Neural crest cell (in vitro differentiated cells): ENCODE data around the gene AP3M1. TPM values are rescaled to one million over a fixed set of nuclear protein-coding genes. Genes with fewer than 3 reads are reported as not detected.

Experiments used
- DNase-seq: peaks from one replicate; pipeline ENCODE4 v3.0.0; 2021; ENCODE audit warnings: low read depth, mixed read lengths, low spot score
- H3K27ac Mint-ChIP-seq: one replicate; pipeline ENCODE4 v1.8.0; 2021; ENCODE audit warnings: mild to moderate bottlenecking, mixed read lengths; ENCODE audit not compliant: unreplicated experiment
- H3K27me3 Mint-ChIP-seq: 2 replicates; pipeline ENCODE4 v1.8.0; 2021; ENCODE audit warnings: low read depth, mild to moderate bottlenecking, mixed read lengths
- H3K36me3 Mint-ChIP-seq: 2 replicates; pipeline ENCODE4 v1.8.0; 2021; ENCODE audit warnings: low read depth, mild to moderate bottlenecking, mixed read lengths
- H3K4me1 Mint-ChIP-seq: 2 replicates; pipeline ENCODE4 v1.8.0; 2021; ENCODE audit warnings: mixed read lengths
- H3K4me3 Mint-ChIP-seq: one replicate; pipeline ENCODE4 v1.8.0; 2021; ENCODE audit warnings: mild to moderate bottlenecking, mixed read lengths
- H3K9me3 Mint-ChIP-seq: 2 replicates; pipeline ENCODE4 v1.8.0; 2021; ENCODE audit warnings: mixed read lengths
- CTCF ChIP-seq: fragments of 200-600 bp; sonication (generic); conservative IDR thresholded peaks from 2 replicates; pipeline ENCODE4 v1.5.0; 2021; ENCODE audit warnings: antibody characterized with exemption, mild to moderate bottlenecking
- total RNA-seq: library from RNA; stranded (reverse); gene quantifications from 2 replicates; pipeline ENCODE4 v1.2.1, GENCODE V29; 2021

Gene AP3M1
- total RNA-seq, 1 donor from 2014 or later = 69.5 TPM

GRCh38 chr10:74093530-74094164 lies 57.0 kb downstream of the AP3M1 start:
- Mint-ChIP-seq H3K27me3 (no peaks in the 10 kb centered on the region), H3K9me3 (no peaks in the 10 kb centered on the region), H3K36me3 (peaks cover 17% of the 10 kb centered on the region), H3K27ac (no peak overlapping the region), H3K4me1 (no peaks in the 10 kb centered on the region), H3K4me3 (no peak overlapping the region)
- no peak for DNase-seq
- TF ChIP-seq CTCF = no peak

DNA sequence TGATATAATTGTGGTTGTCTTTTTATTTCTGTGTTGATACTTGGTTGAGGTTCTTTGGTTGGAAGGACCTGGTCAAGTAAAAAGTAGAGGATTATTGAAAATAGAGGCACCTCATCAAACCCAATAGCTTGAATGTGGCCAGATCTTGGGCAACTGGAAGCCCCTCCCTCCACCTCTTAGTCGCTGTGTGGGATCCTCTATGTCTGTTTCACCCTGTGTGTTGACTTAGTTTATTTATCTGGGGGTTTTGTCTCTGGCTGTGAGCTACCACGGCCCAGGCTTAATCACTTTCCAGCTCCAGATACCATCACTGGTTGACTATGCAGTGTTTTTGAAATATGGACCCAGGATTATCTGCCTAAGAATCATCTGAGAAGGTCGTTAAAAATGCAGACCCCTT lies 58.3 kb downstream of the AP3M1 start:
- H3K36me3 Mint-ChIP-seq = peaks cover 13% of the 10 kb centered on the region
- H3K27me3 Mint-ChIP-seq = no peaks in the 10 kb centered on the region
- TF ChIP-seq CTCF = no peak
- H3K9me3 Mint-ChIP-seq = no peaks in the 10 kb centered on the region
- no peak overlapping the region for H3K27ac Mint-ChIP-seq
- DNase-seq = no peak
- no peaks in the 10 kb centered on the region for H3K4me1 Mint-ChIP-seq
- H3K4me3 Mint-ChIP-seq = no peak overlapping the region

DNA sequence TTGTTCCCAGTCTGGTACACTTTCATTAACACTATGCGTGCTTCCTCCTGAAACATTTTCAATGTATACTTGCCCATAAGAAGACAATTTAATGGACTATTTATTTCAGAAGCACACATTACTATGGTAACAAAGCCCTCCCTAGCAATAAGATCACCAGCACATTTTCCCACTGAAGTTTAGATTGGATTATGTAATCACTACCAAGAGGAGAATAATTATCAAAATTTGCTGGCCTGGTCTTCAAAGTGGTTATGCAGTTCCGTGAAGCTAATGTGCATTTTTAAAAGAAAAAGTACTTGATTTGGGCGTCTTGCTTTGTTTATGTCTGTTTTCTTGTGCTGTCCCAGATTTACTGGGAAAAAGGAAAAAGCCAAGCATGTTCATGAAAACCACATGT lies 61.9 kb downstream of the AP3M1 start:
- Mint-ChIP-seq H3K27ac (no peak overlapping the region), H3K27me3 (no peaks in the 10 kb centered on the region), H3K4me3 (no peak overlapping the region), H3K9me3 (no peaks in the 10 kb centered on the region), H3K4me1 (peaks cover 4% of the 10 kb centered on the region), H3K36me3 (no peaks in the 10 kb centered on the region)
- TF ChIP-seq CTCF = no peak
- DNase-seq = no peak

GRCh38 chr10:74086317-74086716 lies 64.3 kb downstream of the AP3M1 start:
- Mint-ChIP-seq H3K4me1 (peaks cover 4% of the 10 kb centered on the region), H3K4me3 (no peak overlapping the region), H3K27ac (no peak overlapping the region), H3K9me3 (no peaks in the 10 kb centered on the region), H3K36me3 (no peaks in the 10 kb centered on the region), H3K27me3 (no peaks in the 10 kb centered on the region)
- no peak for DNase-seq
- TF ChIP-seq CTCF = no peak

- no peak overlapping the region for H3K4me3 Mint-ChIP-seq
- H3K4me1 Mint-ChIP-seq = peaks cover 5% of the 10 kb centered on the region
- no peaks in the 10 kb centered on the region for H3K36me3 Mint-ChIP-seq
Measured at GRCh38 chr10:74084955-74085354, 65.7 kb downstream of the AP3M1 start.

More at GRCh38 chr10:74084955-74085354, 65.7 kb downstream of the AP3M1 start:
- DNase-seq = no peak
- TF ChIP-seq CTCF = no peak
- H3K27me3 Mint-ChIP-seq = no peaks in the 10 kb centered on the region
- H3K9me3 Mint-ChIP-seq = no peaks in the 10 kb centered on the region
- H3K27ac Mint-ChIP-seq = no peak overlapping the region
